ENCODE data around the gene FGD2. TPM values are rescaled to one million over a fixed set of nuclear protein-coding genes. Genes with fewer than 3 reads are reported as not detected.

Gene FGD2
- total RNA-seq, 1 donor from 2014 or later = 0.10 TPM

GRCh38 chr6:36963451-36964290, 41.8 kb upstream of the FGD2 start:
- Mint-ChIP-seq H3K27ac (no peak overlapping the region), H3K4me3 (no peak overlapping the region), H3K36me3 (peaks cover 11% of the 10 kb centered on the region), H3K9me3 (no peaks in the 10 kb centered on the region), H3K27me3 (no peaks in the 10 kb centered on the region), H3K4me1 (ENCODE audit: unreplicated experiment) (peaks cover 7% of the 10 kb centered on the region)
- no peak for TF ChIP-seq CTCF (conservative IDR thresholded peaks at IDR 0.05)
- no peak for DNase-seq (ENCODE audit: extremely low spot score, unreplicated experiment)

GRCh38 chr6:36964349-36964748, 41.1 kb upstream of the FGD2 start:
- Mint-ChIP-seq H3K27me3 (no peaks in the 10 kb centered on the region), H3K4me1 (ENCODE audit: unreplicated experiment) (peaks cover 7% of the 10 kb centered on the region), H3K36me3 (peaks cover 11% of the 10 kb centered on the region), H3K4me3 (no peak overlapping the region), H3K9me3 (no peaks in the 10 kb centered on the region), H3K27ac (no peak overlapping the region)
- TF ChIP-seq CTCF (conservative IDR thresholded peaks at IDR 0.05) = no peak
- DNase-seq (ENCODE audit: extremely low spot score, unreplicated experiment) = no peak

- H3K9me3 Mint-ChIP-seq = no peaks in the 10 kb centered on the region
- TF ChIP-seq CTCF (conservative IDR thresholded peaks at IDR 0.05) = no peak
- DNase-seq (ENCODE audit: extremely low spot score, unreplicated experiment) = no peak
- H3K27me3 Mint-ChIP-seq = no peaks in the 10 kb centered on the region
- H3K4me3 Mint-ChIP-seq = no peak overlapping the region
- H3K4me1 Mint-ChIP-seq (ENCODE audit: unreplicated experiment) = peaks cover 7% of the 10 kb centered on the region
- no peak overlapping the region for H3K27ac Mint-ChIP-seq
- peaks cover 14% of the 10 kb centered on the region for H3K36me3 Mint-ChIP-seq
Observed at GRCh38 chr6:36964908-36965307, 40.5 kb upstream of the FGD2 start.

- Mint-ChIP-seq H3K9me3 (no peaks in the 10 kb centered on the region), H3K27ac (peak overlapping the region; percentile 16), H3K27me3 (no peaks in the 10 kb centered on the region), H3K4me3 (no peak overlapping the region), H3K4me1 (ENCODE audit: unreplicated experiment) (peaks cover 7% of the 10 kb centered on the region), H3K36me3 (peaks cover 15% of the 10 kb centered on the region)
- DNase-seq (ENCODE audit: extremely low spot score, unreplicated experiment) = no peak
- TF ChIP-seq CTCF (conservative IDR thresholded peaks at IDR 0.05) = no peak
Observed at GRCh38 chr6:36967301-36967700, 38.2 kb upstream of the FGD2 start.

GRCh38 chr6:36967757-36968156, 37.7 kb upstream of the FGD2 start:
- Mint-ChIP-seq H3K36me3 (peaks cover 18% of the 10 kb centered on the region), H3K4me3 (no peak overlapping the region), H3K27ac (no peak overlapping the region), H3K9me3 (no peaks in the 10 kb centered on the region), H3K4me1 (ENCODE audit: unreplicated experiment) (peaks cover 5% of the 10 kb centered on the region), H3K27me3 (no peaks in the 10 kb centered on the region)
- DNase-seq (ENCODE audit: extremely low spot score, unreplicated experiment) = no peak
- TF ChIP-seq CTCF (conservative IDR thresholded peaks at IDR 0.05) = no peak
